ENCODE results near the gene PPARG. TPM values are rescaled to one million over a fixed set of nuclear protein-coding genes. Genes with fewer than 3 reads are reported as not detected.

PPARG gene
- total RNA-seq, 1 experiment from 2014 or later = 7.1 TPM

DNA sequence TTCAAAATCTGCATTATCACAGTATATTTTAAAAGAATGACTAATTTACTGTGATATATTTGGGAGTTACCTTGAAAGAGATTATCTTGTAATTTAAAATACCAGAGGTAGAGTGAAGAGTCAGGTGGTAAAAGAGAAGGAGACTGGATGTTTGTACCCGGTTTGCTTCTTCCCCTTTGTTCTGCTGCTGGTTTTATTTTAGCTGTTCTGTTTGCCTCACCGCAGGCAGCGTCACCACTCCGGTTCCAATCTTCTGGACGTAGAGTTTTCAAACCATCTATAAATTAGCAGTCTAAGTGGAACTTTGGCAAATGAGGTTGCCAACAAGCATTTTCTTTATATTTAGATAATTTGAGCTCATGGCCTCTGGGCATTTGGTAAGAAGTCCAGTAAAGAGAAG is 38.2 kb downstream of the PPARG start:
- ChIA-PET CTCF (no interaction called here), POLR2A (interaction anchor here (0.6 kb wide), 2 partner anchors 27 to 114 kb away, joined by 3 read pairs; no protein-coding TSS in a partner anchor)
- no peaks in the 10 kb centered on the region for H3K4me1 Mint-ChIP-seq (ENCODE audit: insufficient read depth, unreplicated experiment)
- H3K9me3 Mint-ChIP-seq (ENCODE audit: unreplicated experiment) = no peaks in the 10 kb centered on the region
- no peaks in the 10 kb centered on the region for H3K27me3 Mint-ChIP-seq (ENCODE audit: insufficient read depth, unreplicated experiment)
- H3K36me3 Mint-ChIP-seq (ENCODE audit: insufficient read depth, unreplicated experiment) = no peaks in the 10 kb centered on the region
- no peak for DNase-seq (ENCODE audit: unreplicated experiment)
- H3K27ac Mint-ChIP-seq (ENCODE audit: low read depth, unreplicated experiment) = no peak overlapping the region
- intact Hi-C loops (cut with micrococcal nuclease) = no loop called here
- TF ChIP-seq, protein P1, sequence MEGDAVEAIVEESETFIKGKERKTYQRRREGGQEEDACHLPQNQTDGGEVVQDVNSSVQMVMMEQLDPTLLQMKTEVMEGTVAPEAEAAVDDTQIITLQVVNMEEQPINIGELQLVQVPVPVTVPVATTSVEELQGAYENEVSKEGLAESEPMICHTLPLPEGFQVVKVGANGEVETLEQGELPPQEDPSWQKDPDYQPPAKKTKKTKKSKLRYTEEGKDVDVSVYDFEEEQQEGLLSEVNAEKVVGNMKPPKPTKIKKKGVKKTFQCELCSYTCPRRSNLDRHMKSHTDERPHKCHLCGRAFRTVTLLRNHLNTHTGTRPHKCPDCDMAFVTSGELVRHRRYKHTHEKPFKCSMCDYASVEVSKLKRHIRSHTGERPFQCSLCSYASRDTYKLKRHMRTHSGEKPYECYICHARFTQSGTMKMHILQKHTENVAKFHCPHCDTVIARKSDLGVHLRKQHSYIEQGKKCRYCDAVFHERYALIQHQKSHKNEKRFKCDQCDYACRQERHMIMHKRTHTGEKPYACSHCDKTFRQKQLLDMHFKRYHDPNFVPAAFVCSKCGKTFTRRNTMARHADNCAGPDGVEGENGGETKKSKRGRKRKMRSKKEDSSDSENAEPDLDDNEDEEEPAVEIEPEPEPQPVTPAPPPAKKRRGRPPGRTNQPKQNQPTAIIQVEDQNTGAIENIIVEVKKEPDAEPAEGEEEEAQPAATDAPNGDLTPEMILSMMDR (IDR thresholded peaks at IDR 0.05; ENCODE audit: unreplicated experiment) = no peak
- H3K4me3 Mint-ChIP-seq (ENCODE audit: unreplicated experiment) = no peak overlapping the region
- no TSS peak for BruUV-seq (replicated peaks)

DNA sequence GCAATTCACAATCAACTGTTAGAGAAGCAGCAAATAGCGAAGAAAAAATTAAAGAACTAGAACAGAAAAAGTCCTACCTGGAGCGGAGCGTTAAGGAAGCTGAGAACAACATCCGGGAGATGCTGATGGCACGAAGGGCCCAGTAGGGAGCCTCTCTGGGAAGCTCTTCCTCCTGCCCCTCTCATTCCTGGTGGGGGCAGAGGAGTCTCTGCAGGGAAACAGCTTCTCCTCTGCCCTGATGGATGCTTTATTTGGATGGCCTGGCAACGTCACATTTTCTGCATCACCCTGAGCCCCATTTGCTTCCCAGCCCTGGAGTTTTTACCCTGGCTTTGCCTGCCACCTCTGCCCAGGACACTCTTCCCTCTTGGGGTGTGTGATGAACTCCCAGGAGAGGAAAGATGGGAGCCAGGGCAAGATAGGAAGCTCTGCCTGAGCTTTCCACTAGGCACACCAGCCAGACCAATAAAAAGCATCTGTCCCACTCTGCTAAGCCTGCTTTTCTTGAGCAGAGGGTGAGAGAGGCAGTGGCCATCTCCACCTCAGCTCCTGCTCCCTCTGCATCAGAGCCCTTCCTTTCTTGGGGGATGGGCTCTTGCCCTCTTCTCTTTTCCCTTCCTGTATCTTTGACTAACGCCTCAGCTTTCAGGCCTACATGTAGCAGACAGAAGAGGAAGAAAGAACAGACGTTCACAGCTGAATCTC is 39.4 kb downstream of the PPARG start:
- POLR2A ChIA-PET = interaction anchor here (1.0 to 1.5 kb wide), 3 partner anchors 8 to 11 kb away, joined by 3 read pairs; no protein-coding TSS in a partner anchor

DNA sequence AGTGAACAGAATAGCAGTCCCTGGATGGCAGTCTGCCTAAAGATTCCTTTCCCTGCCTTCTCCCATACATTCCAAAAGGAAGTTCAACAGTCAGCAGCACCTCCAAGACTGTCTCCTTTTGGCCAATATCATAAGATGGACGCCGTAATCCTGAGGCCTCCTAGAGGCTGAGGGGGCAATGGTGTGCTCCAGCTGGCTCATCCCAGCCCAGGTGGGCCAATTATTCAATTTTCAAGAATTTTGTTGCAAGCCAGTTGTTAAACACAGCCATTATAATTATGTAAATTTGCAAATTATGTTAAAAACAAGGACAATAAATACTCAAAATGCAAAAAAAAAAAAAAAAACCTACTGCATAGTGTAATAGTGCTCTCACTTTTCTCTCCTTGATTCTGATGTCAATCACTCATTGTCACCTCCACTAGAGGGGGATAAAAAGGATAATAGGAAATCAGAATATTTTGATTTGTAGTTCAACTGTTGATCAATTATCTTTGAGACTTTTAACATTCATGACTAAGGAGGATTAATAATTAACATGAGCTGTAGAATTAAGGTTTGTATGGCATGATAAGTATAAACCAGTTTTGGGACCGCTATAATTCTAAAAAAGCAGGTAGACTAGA is 40.1 kb downstream of the PPARG start:
- Mint-ChIP-seq H3K4me1 (ENCODE audit: insufficient read depth, unreplicated experiment) (no peaks in the 10 kb centered on the region), H3K27ac (ENCODE audit: low read depth, unreplicated experiment) (no peak overlapping the region), H3K36me3 (ENCODE audit: insufficient read depth, unreplicated experiment) (no peaks in the 10 kb centered on the region), H3K9me3 (ENCODE audit: unreplicated experiment) (no peaks in the 10 kb centered on the region), H3K4me3 (ENCODE audit: unreplicated experiment) (no peak overlapping the region), H3K27me3 (ENCODE audit: insufficient read depth, unreplicated experiment) (no peaks in the 10 kb centered on the region)
- BruUV-seq (replicated peaks) = no TSS peak
- intact Hi-C loops (cut with micrococcal nuclease) = no loop called here
- CTCF ChIA-PET = no interaction called here
- POLR2A ChIA-PET = interaction anchor here (1.5 kb wide), 1 partner anchor 10 kb away, joined by 3 read pairs; no protein-coding TSS in a partner anchor
- DNase-seq (ENCODE audit: unreplicated experiment) = no peak
- TF ChIP-seq, protein P1 (IDR thresholded peaks at IDR 0.05; ENCODE audit: unreplicated experiment) = no peak

More for the DNA sequence above, 39.4 kb downstream of the PPARG start:
- Mint-ChIP-seq H3K9me3 (ENCODE audit: unreplicated experiment) (no peaks in the 10 kb centered on the region), H3K4me1 (ENCODE audit: insufficient read depth, unreplicated experiment) (no peaks in the 10 kb centered on the region), H3K27ac (ENCODE audit: low read depth, unreplicated experiment) (no peak overlapping the region), H3K27me3 (ENCODE audit: insufficient read depth, unreplicated experiment) (no peaks in the 10 kb centered on the region), H3K4me3 (ENCODE audit: unreplicated experiment) (no peak overlapping the region), H3K36me3 (ENCODE audit: insufficient read depth, unreplicated experiment) (no peaks in the 10 kb centered on the region)
- TF ChIP-seq, protein P1 (IDR thresholded peaks at IDR 0.05; ENCODE audit: unreplicated experiment) = no peak
- CTCF ChIA-PET = no interaction called here
- no peak for DNase-seq (ENCODE audit: unreplicated experiment)
- intact Hi-C loops (cut with micrococcal nuclease) = no loop called here
- BruUV-seq (replicated peaks) = no TSS peak

DNA sequence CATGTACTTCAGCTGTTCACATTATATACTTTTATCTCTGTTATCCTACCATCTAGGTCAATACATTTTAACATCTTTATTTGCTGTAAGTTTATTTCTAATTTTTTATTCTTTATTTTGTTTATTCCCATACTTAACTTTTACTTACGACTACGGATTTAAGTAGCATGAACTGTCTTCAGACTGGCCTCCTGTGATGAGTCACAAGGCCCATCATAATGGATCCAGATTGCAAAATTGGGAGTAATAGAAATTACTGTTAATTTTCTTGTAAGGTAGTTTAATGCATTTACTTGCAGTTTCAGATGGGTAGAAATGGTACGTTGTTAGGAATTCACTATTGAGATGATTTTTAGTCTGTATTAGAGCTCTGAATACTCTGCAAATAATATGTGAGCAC is 45.9 kb downstream of the PPARG start:
- Mint-ChIP-seq H3K27me3 (ENCODE audit: insufficient read depth, unreplicated experiment) (no peaks in the 10 kb centered on the region), H3K4me1 (ENCODE audit: insufficient read depth, unreplicated experiment) (peaks cover 3% of the 10 kb centered on the region), H3K36me3 (ENCODE audit: insufficient read depth, unreplicated experiment) (no peaks in the 10 kb centered on the region), H3K27ac (ENCODE audit: low read depth, unreplicated experiment) (no peak overlapping the region), H3K4me3 (ENCODE audit: unreplicated experiment) (no peak overlapping the region), H3K9me3 (ENCODE audit: unreplicated experiment) (no peaks in the 10 kb centered on the region)
- ChIA-PET CTCF (interaction anchor here (1.2 kb wide), 1 partner anchor 27 kb away, joined by 4 read pairs; no protein-coding TSS in a partner anchor), POLR2A (no interaction called here)
- DNase-seq (ENCODE audit: unreplicated experiment) = no peak
- TF ChIP-seq, protein P1 (IDR thresholded peaks at IDR 0.05; ENCODE audit: unreplicated experiment) = no peak
- no TSS peak for BruUV-seq (replicated peaks)
- intact Hi-C loops (cut with micrococcal nuclease) = no loop called here

Data from MCF 10A (cell line).